GM18861 (cell line): ENCODE data around the gene POM121L2.
"Not testable (repeated sequence)": the region's sequence is repeated elsewhere in the genome, so short reads cannot be mapped to it uniquely, and the experiment has no call there.

ENCODE experiments used
- ATAC-seq: cut with Tn5 transposase; IDR thresholded peaks from one replicate; pipeline ENCODE4 v1.9.1; 2021; ENCODE audit not compliant: unreplicated experiment

POM121L2 gene

GRCh38 chr6:27294409-27294808 lies 17.7 kb downstream of the POM121L2 start:
- no peak for ATAC-seq

GRCh38 chr6:27293436-27294098 lies 18.5 kb downstream of the POM121L2 start:
- no peak for ATAC-seq

- no peak for ATAC-seq
Observed at GRCh38 chr6:27290850-27291208, 21.2 kb downstream of the POM121L2 start.

- ATAC-seq, result no peak
Observed at GRCh38 chr6:27290065-27290849, 21.8 kb downstream of the POM121L2 start.

- no peak for ATAC-seq
Observed at GRCh38 chr6:27288136-27289044, 23.7 kb downstream of the POM121L2 start.

GRCh38 chr6:27287751-27288135 lies 24.3 kb downstream of the POM121L2 start:
- no peak for ATAC-seq

GRCh38 chr6:27286141-27286540 lies 25.9 kb downstream of the POM121L2 start:
- ATAC-seq, result no peak

- ATAC-seq, result no peak
Observed at GRCh38 chr6:27283279-27283678, 28.8 kb downstream of the POM121L2 start.

- ATAC-seq, result no peak
Observed at GRCh38 chr6:27281569-27281968, 30.5 kb downstream of the POM121L2 start.

- no peak for ATAC-seq
Observed at GRCh38 chr6:27281105-27281539, 31.0 kb downstream of the POM121L2 start.

- ATAC-seq, result no peak
Observed at GRCh38 chr6:27280540-27281000, 31.5 kb downstream of the POM121L2 start.

GRCh38 chr6:27280064-27280539 lies 32.0 kb downstream of the POM121L2 start:
- no peak for ATAC-seq

- ATAC-seq, result no peak
Observed at GRCh38 chr6:27279513-27280063, 32.5 kb downstream of the POM121L2 start.

- no peak for ATAC-seq
Observed at GRCh38 chr6:27275025-27275956, 36.8 kb downstream of the POM121L2 start.

- ATAC-seq, result no peak
Observed at GRCh38 chr6:27273783-27274182, 38.3 kb downstream of the POM121L2 start.

- no peak for ATAC-seq
Observed at GRCh38 chr6:27268803-27269202, 43.3 kb downstream of the POM121L2 start.

GRCh38 chr6:27267857-27268434 lies 44.1 kb downstream of the POM121L2 start:
- ATAC-seq, result no peak

GRCh38 chr6:27267003-27267402 lies 45.1 kb downstream of the POM121L2 start:
- ATAC-seq, result not testable (repeated sequence)

GRCh38 chr6:27263886-27264285 lies 48.2 kb downstream of the POM121L2 start:
- ATAC-seq, result no peak
